ENCODE results near the gene AARS2. TPM values are rescaled to one million over a fixed set of nuclear protein-coding genes. Genes with fewer than 3 reads are reported as not detected.
A peak's percentile ranks its signal among the peaks of the same experiment; 100 is the strongest.
"Not testable (repeated sequence)": the region's sequence is repeated elsewhere in the genome, so short reads cannot be mapped to it uniquely, and the experiment has no call there.

AARS2 gene
- total RNA-seq, 1 donor from 2014 or later: 9.1 TPM

DNA sequence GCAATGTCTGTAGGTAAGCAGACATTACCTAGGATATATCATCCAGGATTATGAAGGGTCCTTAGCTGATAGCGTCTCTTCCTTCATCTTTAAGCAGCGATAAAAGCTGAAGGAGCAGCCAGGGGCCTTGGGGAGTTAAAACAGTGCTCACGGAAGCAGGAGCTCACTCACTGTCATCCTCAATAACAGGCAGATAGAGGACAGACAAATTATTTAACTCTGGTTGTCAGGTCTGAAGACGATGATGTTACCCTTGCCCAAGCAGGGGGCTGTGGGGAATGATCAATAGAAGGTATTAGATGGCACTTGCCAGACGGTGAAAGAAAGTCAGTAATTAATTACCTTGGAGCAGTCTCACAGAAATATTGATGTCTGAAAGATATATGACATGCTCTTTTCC is 16.7 kb upstream of the AARS2 start:
- no peak for ATAC-seq

- ATAC-seq: not testable (repeated sequence)
Observed at GRCh38 chr6:44328203-44328602, 15.1 kb upstream of the AARS2 start.

- no peak for ATAC-seq
Observed at GRCh38 chr6:44327760-44328159, 14.6 kb upstream of the AARS2 start.

DNA sequence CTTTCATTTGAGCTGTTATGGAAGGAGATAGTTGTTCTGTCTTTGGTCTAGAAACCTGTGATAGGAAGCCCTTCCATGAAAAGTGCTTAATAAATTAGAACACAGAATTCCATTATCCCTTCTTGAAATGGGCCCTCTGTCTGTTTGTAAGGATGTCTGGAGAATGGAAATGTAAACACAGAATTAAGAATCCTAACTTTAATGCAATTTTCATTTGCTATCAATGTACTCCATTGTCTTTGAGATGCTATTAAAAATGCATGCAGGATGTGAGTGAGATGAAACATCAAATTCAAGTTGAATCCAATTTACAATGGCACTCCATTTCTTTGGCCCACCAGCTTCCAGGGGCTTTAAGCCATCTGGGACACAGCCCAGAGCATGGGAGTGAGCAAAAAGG is 13.9 kb upstream of the AARS2 start:
- no peak for ATAC-seq

DNA sequence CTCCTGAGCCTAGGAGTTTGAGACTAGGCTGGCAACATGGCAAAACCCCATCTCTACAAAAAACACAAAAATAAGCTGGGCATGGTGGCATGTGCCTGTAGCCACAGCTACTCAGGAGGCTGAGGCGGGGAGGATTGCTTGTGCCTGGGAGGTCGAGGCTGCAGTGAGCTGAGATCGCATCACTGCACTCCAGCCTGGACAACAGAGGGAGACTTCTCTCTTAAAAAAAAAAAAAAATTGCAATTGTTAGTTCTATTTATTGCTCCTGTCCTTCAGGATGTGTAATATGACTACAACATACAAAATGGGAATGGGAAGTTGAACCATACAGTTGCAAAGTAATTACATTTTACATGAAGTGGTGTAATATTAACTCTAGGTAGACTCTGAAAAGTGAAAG is 8.1 kb upstream of the AARS2 start:
- ATAC-seq: no peak

GRCh38 chr6:44317136-44317631 is 4.0 kb upstream of the AARS2 start:
- ATAC-seq: not testable (repeated sequence)

GRCh38 chr6:44316481-44316880 is 3.3 kb upstream of the AARS2 start:
- no peak for ATAC-seq

- ATAC-seq: no peak
Observed at GRCh38 chr6:44315951-44316350, 2.8 kb upstream of the AARS2 start.

DNA sequence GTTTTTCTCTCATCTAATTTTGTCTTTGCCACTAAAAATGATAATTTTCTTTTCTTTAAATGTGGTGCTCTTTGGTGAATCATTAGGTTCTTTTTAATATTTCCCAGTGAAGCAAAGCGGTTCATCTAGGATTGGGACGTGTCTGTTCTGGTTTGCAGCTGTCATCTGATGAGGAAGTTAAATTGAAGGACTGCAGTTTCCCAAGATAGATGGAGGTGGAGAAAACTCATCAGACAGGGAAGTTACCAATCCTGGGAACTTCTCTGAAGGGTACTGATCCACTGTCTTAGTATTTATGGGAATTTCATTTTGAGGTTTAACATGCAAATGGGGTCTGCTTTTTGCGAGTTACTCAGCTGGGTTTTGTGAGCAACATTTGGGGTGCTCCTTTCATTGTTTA is 2.4 kb upstream of the AARS2 start:
- ATAC-seq: no peak

DNA sequence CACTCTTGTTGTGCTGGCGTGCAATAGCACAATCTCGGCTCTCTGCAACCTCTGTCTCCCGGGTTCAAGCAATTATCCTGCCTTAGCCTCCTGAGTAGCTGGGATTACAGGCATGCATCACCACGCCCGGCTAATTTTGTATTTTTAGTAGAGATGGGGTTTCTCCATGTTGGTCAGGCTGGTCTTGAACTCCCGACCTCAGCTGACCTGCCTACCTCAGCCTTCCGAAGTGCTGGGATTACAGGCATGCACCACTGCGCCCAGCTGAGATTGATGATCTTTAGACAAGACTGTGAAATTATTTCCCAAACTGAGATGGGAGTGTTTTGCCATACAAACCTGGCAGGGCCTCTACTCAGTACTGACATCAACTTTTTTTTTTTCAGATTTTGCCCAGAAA is 1.5 kb upstream of the AARS2 start:
- ATAC-seq: not testable (repeated sequence)

DNA sequence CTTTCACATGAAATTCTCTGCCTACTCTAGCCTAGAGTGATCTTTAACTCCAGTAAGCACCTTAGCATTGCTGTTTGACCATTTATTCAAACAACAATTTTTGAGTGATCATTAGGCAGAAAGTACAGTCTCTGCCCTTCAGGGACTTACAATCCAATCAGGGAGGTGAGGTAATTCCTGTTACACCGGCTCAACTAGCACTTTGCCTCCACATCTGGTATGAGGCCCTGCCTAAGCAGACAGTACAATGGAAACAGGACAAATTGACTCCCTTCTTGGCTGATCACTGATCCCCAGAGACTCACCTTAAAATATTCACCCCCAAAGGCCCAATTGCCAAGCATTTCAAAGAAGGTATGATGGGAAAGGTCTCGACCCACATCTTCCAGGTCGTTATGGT is 1.4 kb downstream of the AARS2 start:
- ATAC-seq: peak; percentile 73

GRCh38 chr6:44311304-44311703 is 1.8 kb downstream of the AARS2 start:
- ATAC-seq: no peak

- ATAC-seq: no peak
Observed at GRCh38 chr6:44310241-44310640, 2.9 kb downstream of the AARS2 start.

DNA sequence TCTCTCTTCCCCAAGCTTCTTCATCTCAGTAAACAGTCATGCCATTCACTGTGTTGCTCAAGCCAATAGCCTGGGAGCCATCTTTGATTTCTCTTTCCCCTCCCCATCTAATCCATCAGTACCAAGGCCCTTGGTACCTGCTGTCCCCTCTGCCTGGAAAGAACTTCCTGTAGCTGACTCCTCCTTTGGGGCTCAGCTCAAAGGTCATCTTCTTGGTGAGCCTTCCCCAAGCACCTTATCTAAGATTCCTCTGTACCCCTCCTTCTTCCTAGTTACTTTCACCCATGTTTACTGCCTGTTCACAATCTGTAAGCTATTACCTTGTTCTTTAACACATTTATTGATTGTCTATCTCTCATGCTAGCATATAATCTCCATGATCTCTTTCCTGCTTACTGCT is 3.5 kb downstream of the AARS2 start:
- ATAC-seq: no peak

DNA sequence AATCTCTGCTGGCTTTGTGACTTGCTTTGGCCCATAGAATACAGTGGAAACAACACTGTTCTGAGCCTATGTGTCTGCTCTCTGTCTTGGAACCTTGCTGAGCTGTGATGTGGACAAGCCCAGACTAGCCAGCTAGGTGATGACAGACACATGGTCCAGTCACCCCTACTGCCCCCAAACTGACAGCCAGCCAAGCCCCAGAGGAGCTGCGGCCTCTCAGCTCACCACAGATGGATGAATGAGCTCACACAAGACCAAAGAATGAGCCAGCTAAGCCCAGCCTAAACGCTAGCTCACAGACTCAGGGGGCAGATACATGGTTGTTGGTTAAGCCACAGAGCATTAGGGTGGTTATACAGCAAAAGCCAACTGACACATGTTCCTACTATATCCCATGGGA is 4.1 kb downstream of the AARS2 start:
- ATAC-seq: no peak

DNA sequence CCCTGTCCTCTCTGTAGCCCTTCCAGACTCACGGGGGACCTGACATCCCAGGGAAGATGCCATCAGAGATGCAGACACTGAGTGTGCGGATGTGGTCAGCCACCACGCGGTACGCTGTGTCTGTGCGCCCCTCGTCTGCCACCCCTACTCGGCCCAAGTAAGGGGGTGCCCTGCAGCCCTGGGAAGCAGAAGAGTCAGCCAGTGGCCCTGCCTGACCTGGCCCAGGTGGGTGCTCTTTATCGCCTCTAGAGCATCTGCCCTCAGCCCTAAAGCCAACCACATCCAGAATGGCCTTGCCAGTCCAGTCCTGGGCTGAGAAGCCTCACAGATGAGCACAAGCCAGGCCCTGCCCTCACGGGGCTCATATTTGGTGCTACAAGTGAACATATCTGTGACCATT is 5.9 kb downstream of the AARS2 start:
- no peak for ATAC-seq

- no peak for ATAC-seq
Observed at GRCh38 chr6:44306710-44307109, 6.4 kb downstream of the AARS2 start.

DNA sequence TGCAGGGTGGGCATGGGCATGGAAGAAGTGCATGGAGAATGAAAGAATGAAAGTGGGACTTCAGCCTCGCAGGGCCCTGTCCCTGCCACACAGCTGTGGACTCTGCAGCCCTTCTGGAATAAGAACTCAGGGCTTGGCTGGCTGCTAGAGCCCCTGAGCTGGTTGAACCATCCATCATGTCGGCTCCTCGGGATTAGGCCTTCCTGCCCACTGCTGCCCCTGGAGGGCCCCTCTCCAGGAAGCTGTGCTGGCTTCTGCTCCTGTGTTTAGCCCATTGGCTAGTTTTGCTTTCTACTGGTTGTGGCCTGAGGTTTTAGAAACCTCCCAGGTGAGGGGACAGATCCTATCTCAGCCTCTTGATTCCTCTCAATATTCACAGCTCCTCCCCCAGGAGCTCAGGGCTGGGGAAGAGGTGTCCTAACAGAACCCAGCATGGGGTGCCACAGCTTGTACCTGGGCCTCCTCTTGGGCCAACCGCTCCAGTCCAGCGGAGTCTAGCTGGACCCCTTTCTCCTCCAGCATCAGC is 7.9 kb downstream of the AARS2 start:
- ATAC-seq: no peak

GRCh38 chr6:44304282-44305199 is 8.6 kb downstream of the AARS2 start:
- ATAC-seq: no peak

GRCh38 chr6:44303842-44304241 is 9.3 kb downstream of the AARS2 start:
- no peak for ATAC-seq

DNA sequence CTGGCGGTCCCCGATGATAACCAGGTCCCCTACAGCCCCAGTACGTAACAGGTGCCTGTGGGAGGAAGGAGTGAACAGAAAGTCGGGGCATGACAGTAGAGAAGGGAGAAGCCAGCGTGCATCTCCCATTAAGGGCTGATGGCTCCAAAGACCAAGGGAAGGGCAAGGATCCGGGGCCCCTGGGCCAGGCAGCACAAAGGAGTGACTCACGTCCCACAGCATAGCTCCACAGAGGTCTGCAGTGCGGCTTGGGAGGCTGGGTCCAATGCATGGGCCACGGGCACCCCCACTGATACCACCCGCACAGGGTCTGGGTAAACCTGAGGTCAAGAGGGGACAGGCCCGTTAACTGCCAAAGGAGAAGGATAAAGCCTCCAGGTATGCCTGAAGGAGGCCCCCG is 10.3 kb downstream of the AARS2 start:
- no peak for ATAC-seq

- ATAC-seq: peak; percentile 33
Observed at GRCh38 chr6:44301782-44302564, 11.2 kb downstream of the AARS2 start.

DNA sequence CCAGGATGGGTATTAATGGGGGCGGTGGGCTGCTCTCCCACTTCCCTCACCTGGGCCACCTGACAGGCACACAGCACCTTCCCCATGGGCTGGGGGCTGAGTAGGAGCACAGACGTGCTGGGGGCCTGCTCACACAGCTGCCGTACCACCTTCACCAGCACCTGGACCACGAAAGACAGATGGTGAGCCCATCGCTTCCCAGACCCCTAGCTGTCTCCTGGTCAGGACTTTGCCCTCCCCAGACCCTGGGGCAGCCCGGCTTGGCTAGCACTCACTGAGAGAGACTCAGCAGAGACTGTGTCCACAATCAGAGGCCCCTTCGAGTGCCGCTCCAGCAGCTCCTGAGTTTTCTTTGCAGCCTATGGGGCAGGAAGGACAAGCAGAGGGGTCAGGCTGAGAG is 12.0 kb downstream of the AARS2 start:
- no peak for ATAC-seq
